Measurements from ENCODE around the gene MMP7. TPM values are rescaled to one million over a fixed set of nuclear protein-coding genes. Genes with fewer than 3 reads are reported as not detected.

MMP7 gene
- total and polyA plus RNA-seq, 2 experiments from 2014 or later, result 2.8 to 5.0 TPM

Other genes with a start within 250 kb of the MMP7 start
- 11.6 and 13.6 TPM in 2 replicates for gene BIRC3, start 213.3 kb downstream of the MMP7 start, total RNA-seq
- gene BIRC3, start 213.3 kb downstream of the MMP7 start, polyA plus RNA-seq, result 11.5 and 13.7 TPM in 2 replicates
- gene BIRC2, start 183.5 kb downstream of the MMP7 start, total RNA-seq, result 85.7 and 96.8 TPM in 2 replicates
- 37.7 and 42.1 TPM in 2 replicates for gene BIRC2, start 183.5 kb downstream of the MMP7 start, polyA plus RNA-seq
- 179 and 182 TPM in 2 replicates for gene TMEM123, start 78.0 kb downstream of the MMP7 start, total RNA-seq
- 101 and 122 TPM in 2 replicates for gene TMEM123, start 78.0 kb downstream of the MMP7 start, polyA plus RNA-seq
- not detected in 2 replicates for gene MMP20, start 94.6 kb upstream of the MMP7 start, total RNA-seq
- not detected in 2 replicates for gene MMP20, start 94.6 kb upstream of the MMP7 start, polyA plus RNA-seq
- not detected in 2 replicates for gene MMP27, start 175.0 kb upstream of the MMP7 start, total RNA-seq
- not detected in 2 replicates for gene MMP27, start 175.0 kb upstream of the MMP7 start, polyA plus RNA-seq
- gene MMP8, start 194.2 kb upstream of the MMP7 start, total RNA-seq, result 0.37 TPM in 1 of 2 replicates, not detected in the other
- not detected in 2 replicates for gene MMP8, start 194.2 kb upstream of the MMP7 start, polyA plus RNA-seq
- gene MMP10, start 249.9 kb upstream of the MMP7 start, total RNA-seq, result 1.2 and 2.3 TPM in 2 replicates
- gene MMP10, start 249.9 kb upstream of the MMP7 start, polyA plus RNA-seq, result 1.5 TPM in 2 replicates

Measured in hepatocyte (in vitro differentiated cells).